HCT116 (cell line): ENCODE results near the gene GALM. TPM values are rescaled to one million over a fixed set of nuclear protein-coding genes. Genes with fewer than 3 reads are reported as not detected.

Source experiments
- ATAC-seq: fragments of 200-7000 bp; cut with Tn5 transposase; 2 replicates; pipeline ENCODE4 v1.9.1; 2020; ENCODE audit warnings: mild to moderate bottlenecking, moderate library complexity
- BruUV-seq: library from RNA; stranded (reverse); fragments of 400-500 nt; replicated peaks from 2 replicates; lab custom pipeline; 2021; lab: Mats Ljungman, UMichigan
- CTCF ChIA-PET: fragments of 300-600 bp; sonication (Branson Sonifier 250); formaldehyde crosslinking; loops from one replicate; lab custom pipeline; 2021; ENCODE audit warnings: antibody characterized with exemption; lab: Charles Lee
- POLR2A ChIA-PET: fragments of 300-600, 350-600 bp; sonication (Branson Sonifier 250); formaldehyde crosslinking; loops from one replicate; lab custom pipeline; 2021; ENCODE audit warnings: antibody characterized with exemption; lab: Charles Lee
- RAD21 ChIA-PET, 2 experiments: fragments of 300-600 bp; sonication (Branson Sonifier 250); formaldehyde crosslinking; loops; one replicate each; lab custom pipeline; 2023; ENCODE audit warnings: low total read pairs in 2 of 2; ENCODE audit not compliant: uncharacterized antibody in 2 of 2, unreplicated experiment in 2 of 2, low non-redundant PET in 1 of 2; lab: Charles Lee
- DNase-seq: peaks from one replicate; pipeline ENCODE4 v3.0.0-alpha.2; 2010; ENCODE audit warnings: low read depth, low spot score
- H2AFZ ChIP-seq: fragments of 200-600 bp; shearing (Covaris generic), sonication (generic); 2 replicates; pipeline ENCODE4 v1.6.1; 2017; ENCODE audit warnings: low read depth, mixed run types, mixed read lengths, antibody characterized with exemption, low read length; ENCODE audit not compliant: poor library complexity, severe bottlenecking
- H3K27ac ChIP-seq: 2 replicates; pipeline ENCODE4 v1.5.1; 2012; ENCODE audit warnings: low read depth, low read length
- H3K27me3 ChIP-seq: fragments of 200-600 bp; sonication (generic); 2 replicates; pipeline ENCODE4 v1.6.1; 2016; ENCODE audit warnings: mixed run types, low read length, mixed read lengths; ENCODE audit not compliant: insufficient read depth
- H3K36me3 ChIP-seq, 2 experiments: fragments of 200-500 bp in 1 of 2; fragments of 200-600 bp in 1 of 2; sonication (Bioruptor generic) in 1 of 2; sonication (generic) in 1 of 2; 2 replicates each; pipeline versions ENCODE4 v1.5.1 to v1.6.1; 2014 to 2016; ENCODE audit warnings: low read length in 2 of 2, inconsistent platforms in 1 of 2, mixed read lengths in 1 of 2, mixed run types in 1 of 2; ENCODE audit not compliant: insufficient read depth in 2 of 2, control insufficient read depth in 1 of 2
- H3K4me1 ChIP-seq, 2 experiments: fragments of 200-600 bp in 1 of 2; sonication (generic) in 1 of 2; 2 replicates each; pipeline versions ENCODE4 v1.5.1 to v1.6.1; 2012 to 2017; ENCODE audit warnings: low read length in 2 of 2, inconsistent platforms in 1 of 2, mild to moderate bottlenecking in 1 of 2, mixed read lengths in 1 of 2, mixed run types in 1 of 2, moderate library complexity in 1 of 2; ENCODE audit not compliant: insufficient read depth in 2 of 2, control insufficient read depth in 1 of 2
- H3K4me2 ChIP-seq: fragments of 200-600 bp; sonication (generic); 2 replicates; pipeline ENCODE4 v1.6.1; 2017; ENCODE audit warnings: mixed run types, low read length, mixed read lengths
- H3K4me3 ChIP-seq, 2 experiments: fragments of 200-600 bp in 1 of 2; sonication (generic) in 1 of 2; replicated peaks in 1 of 2; 2 replicates each; pipeline ENCODE4 v1.5.1; 2011 to 2016; ENCODE audit warnings: low read length in 2 of 2, control low read depth in 1 of 2, low read depth in 1 of 2, mild to moderate bottlenecking in 1 of 2, mixed read lengths in 1 of 2, mixed run types in 1 of 2
- H3K79me2 ChIP-seq: fragments of 200-600 bp; sonication (generic); 2 replicates; pipeline ENCODE4 v1.6.1; 2017; ENCODE audit warnings: mild to moderate bottlenecking, mixed run types, low read length, moderate library complexity, mixed read lengths; ENCODE audit not compliant: insufficient read depth
- H3K9ac ChIP-seq: fragments of 200-600 bp; sonication (generic); 2 replicates; pipeline ENCODE4 v1.6.1; 2016; ENCODE audit warnings: low read length, mixed read lengths
- H3K9me2 ChIP-seq: fragments of 200-600 bp; sonication (generic), shearing (Covaris generic); 2 replicates; pipeline ENCODE4 v1.6.1; 2017; ENCODE audit warnings: mixed run types, mild to moderate bottlenecking, moderate library complexity; ENCODE audit not compliant: insufficient read depth
- H3K9me3 ChIP-seq, 2 experiments: fragments of 200-500 bp in 1 of 2; fragments of 200-600 bp in 1 of 2; sonication (Bioruptor generic) in 1 of 2; sonication (generic) in 1 of 2; 2 replicates each; pipeline ENCODE4 v1.6.1; 2014 to 2017; ENCODE audit warnings: low read length in 2 of 2, mixed read lengths in 2 of 2, inconsistent platforms in 1 of 2, low read depth in 1 of 2, mild to moderate bottlenecking in 1 of 2, mixed run types in 1 of 2, moderate library complexity in 1 of 2; ENCODE audit not compliant: control insufficient read depth in 1 of 2, insufficient read depth in 1 of 2
- H4K20me1 ChIP-seq: fragments of 200-600 bp; sonication (generic), shearing (Covaris generic); 2 replicates; pipeline ENCODE4 v1.6.1; 2017; ENCODE audit warnings: mixed run types, mild to moderate bottlenecking, moderate library complexity; ENCODE audit not compliant: insufficient read depth
- CBX3 ChIP-seq: IDR thresholded peaks from 2 replicates; pipeline ENCODE4 v1.6.1; 2012; ENCODE audit warnings: low read depth
- CEBPB ChIP-seq: IDR thresholded peaks from 2 replicates; pipeline ENCODE4 v1.6.1; 2012; ENCODE audit warnings: low read depth
- EGR1 ChIP-seq: IDR thresholded peaks from 2 replicates; pipeline ENCODE4 v1.6.1; 2012; ENCODE audit warnings: low read depth
- FOSL1 ChIP-seq: IDR thresholded peaks from 2 replicates; pipeline ENCODE4 v1.6.1; 2012; ENCODE audit warnings: low read depth
- JUND ChIP-seq: IDR thresholded peaks from 2 replicates; pipeline ENCODE4 v1.6.1; 2012
- POLR2A ChIP-seq: IDR thresholded peaks from 2 replicates; pipeline ENCODE4 v1.7.0; 2011; ENCODE audit warnings: borderline replicate concordance; ENCODE audit not compliant: insufficient read depth, insufficient read length; ENCODE audit errors: extremely low read depth
- SP1 ChIP-seq: IDR thresholded peaks from 2 replicates; pipeline ENCODE4 v1.6.1; 2012; ENCODE audit warnings: low read depth
- SRF ChIP-seq: IDR thresholded peaks from 2 replicates; pipeline ENCODE4 v1.6.1; 2012; ENCODE audit warnings: low read depth
- TCF7L2 ChIP-seq: IDR thresholded peaks from 2 replicates; pipeline ENCODE4 v1.7.0; 2011; ENCODE audit warnings: borderline replicate concordance, inconsistent platforms; ENCODE audit not compliant: insufficient read depth, insufficient read length; ENCODE audit errors: extremely low read depth
- YY1 ChIP-seq: IDR thresholded peaks from 2 replicates; pipeline ENCODE4 v1.6.1; 2011; ENCODE audit warnings: low read length, low read depth, moderate library complexity, mild to moderate bottlenecking; ENCODE audit not compliant: insufficient replicate concordance; ENCODE audit errors: extremely low read depth
- intact Hi-C: fragments of 100-400 bp; cut with micrococcal nuclease; formaldehyde crosslinking; loops from 2 replicates; pipeline ENCODE4 v1.10.0; 2022
- total RNA-seq: library from RNA; stranded (reverse); gene quantifications from one replicate; pipeline ENCODE4 v1.2.1, GENCODE V29; 2021; ENCODE audit not compliant: unreplicated experiment
- TF ChIP-seq, protein P1 (sequence below): IDR thresholded peaks from 2 replicates; pipeline ENCODE4 v1.6.1; 2012
- TF ChIP-seq, protein P2 (sequence below): IDR thresholded peaks from 2 replicates; pipeline ENCODE4 v1.6.1; 2012; ENCODE audit warnings: low read depth

GALM gene
- total RNA-seq, 1 experiment from 2014 or later = 10.2 TPM

DNA sequence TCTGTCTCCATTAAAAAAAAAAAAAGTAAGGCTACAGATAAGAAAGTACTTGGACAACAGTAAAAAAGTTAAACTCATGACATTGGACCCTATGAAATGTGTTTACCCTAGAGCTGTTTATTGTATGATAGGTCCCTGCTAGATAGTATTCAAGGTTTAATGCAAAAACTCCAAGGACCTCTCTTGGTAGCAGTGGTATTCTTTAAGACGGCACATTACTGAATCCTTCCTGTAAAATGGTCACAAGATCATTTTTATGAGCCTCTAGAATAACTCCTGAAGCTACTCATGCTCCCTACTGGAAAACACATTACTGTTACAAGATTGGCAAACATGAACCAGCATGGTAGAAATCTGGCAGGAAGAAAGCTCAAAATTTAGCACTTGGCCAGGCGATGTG is 38.8 kb downstream of the GALM start:
- CTCF ChIA-PET = no interaction called here

More for the DNA sequence above, 38.8 kb downstream of the GALM start:
- no peaks in the 10 kb centered on the region for H3K36me3 ChIP-seq
- H2AFZ ChIP-seq = no peak overlapping the region
- BruUV-seq = no TSS peak
- no peaks in the 10 kb centered on the region for H4K20me1 ChIP-seq
- H3K9ac ChIP-seq = no peak overlapping the region
- no peak overlapping the region for H3K4me2 ChIP-seq
- RAD21 ChIA-PET = no interaction called here
- H3K4me1 ChIP-seq = no peaks in the 10 kb centered on the region
- POLR2A ChIA-PET = no interaction called here
- intact Hi-C loops = no loop called here
- ATAC-seq (no peak), DNase-seq (no peak)
- no peaks in the 10 kb centered on the region for H3K79me2 ChIP-seq
- no peak overlapping the region for H3K27ac ChIP-seq
- H3K4me3 ChIP-seq = no peak overlapping the region
- H3K9me3 ChIP-seq = no peaks in the 10 kb centered on the region
- no peaks in the 10 kb centered on the region for H3K27me3 ChIP-seq
- no peaks in the 10 kb centered on the region for H3K9me2 ChIP-seq
- no peak for TF ChIP-seq FOSL1
- no peak for TF ChIP-seq JUND
- no peak for TF ChIP-seq TCF7L2
- TF ChIP-seq YY1 = no peak
- no peak for TF ChIP-seq EGR1
- TF ChIP-seq POLR2A = no peak
- TF ChIP-seq CBX3 = no peak
- TF ChIP-seq SRF = no peak
- TF ChIP-seq, protein P1, sequence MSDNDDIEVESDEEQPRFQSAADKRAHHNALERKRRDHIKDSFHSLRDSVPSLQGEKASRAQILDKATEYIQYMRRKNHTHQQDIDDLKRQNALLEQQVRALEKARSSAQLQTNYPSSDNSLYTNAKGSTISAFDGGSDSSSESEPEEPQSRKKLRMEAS = no peak
- no peak for TF ChIP-seq SP1
- TF ChIP-seq CEBPB = no peak
- TF ChIP-seq, protein P2, sequence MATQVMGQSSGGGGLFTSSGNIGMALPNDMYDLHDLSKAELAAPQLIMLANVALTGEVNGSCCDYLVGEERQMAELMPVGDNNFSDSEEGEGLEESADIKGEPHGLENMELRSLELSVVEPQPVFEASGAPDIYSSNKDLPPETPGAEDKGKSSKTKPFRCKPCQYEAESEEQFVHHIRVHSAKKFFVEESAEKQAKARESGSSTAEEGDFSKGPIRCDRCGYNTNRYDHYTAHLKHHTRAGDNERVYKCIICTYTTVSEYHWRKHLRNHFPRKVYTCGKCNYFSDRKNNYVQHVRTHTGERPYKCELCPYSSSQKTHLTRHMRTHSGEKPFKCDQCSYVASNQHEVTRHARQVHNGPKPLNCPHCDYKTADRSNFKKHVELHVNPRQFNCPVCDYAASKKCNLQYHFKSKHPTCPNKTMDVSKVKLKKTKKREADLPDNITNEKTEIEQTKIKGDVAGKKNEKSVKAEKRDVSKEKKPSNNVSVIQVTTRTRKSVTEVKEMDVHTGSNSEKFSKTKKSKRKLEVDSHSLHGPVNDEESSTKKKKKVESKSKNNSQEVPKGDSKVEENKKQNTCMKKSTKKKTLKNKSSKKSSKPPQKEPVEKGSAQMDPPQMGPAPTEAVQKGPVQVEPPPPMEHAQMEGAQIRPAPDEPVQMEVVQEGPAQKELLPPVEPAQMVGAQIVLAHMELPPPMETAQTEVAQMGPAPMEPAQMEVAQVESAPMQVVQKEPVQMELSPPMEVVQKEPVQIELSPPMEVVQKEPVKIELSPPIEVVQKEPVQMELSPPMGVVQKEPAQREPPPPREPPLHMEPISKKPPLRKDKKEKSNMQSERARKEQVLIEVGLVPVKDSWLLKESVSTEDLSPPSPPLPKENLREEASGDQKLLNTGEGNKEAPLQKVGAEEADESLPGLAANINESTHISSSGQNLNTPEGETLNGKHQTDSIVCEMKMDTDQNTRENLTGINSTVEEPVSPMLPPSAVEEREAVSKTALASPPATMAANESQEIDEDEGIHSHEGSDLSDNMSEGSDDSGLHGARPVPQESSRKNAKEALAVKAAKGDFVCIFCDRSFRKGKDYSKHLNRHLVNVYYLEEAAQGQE = no peak
